MCF 10A (cell line): ENCODE measurements around the gene ZDHHC8. TPM values are rescaled to one million over a fixed set of nuclear protein-coding genes. Genes with fewer than 3 reads are reported as not detected.

ENCODE experiments used
- BruUV-seq: library from RNA; stranded (reverse); fragments of 400-500 nt; replicated peaks from 2 replicates; lab custom pipeline; 2021; lab: Mats Ljungman, UMichigan
- CTCF ChIA-PET: fragments of 300-600 bp; sonication (Branson Sonifier 250); formaldehyde crosslinking; extraction: SDS; loops from one replicate; lab custom pipeline; 2021; ENCODE audit warnings: antibody characterized with exemption, inconsistent platforms; lab: Yijun Ruan, JAX
- POLR2A ChIA-PET: fragments of 300-600, 350-650 bp; sonication (Branson Sonifier 250); formaldehyde crosslinking; extraction: SDS; loops from one replicate; lab custom pipeline; 2020; ENCODE audit warnings: antibody characterized with exemption, inconsistent platforms; lab: Yijun Ruan, JAX
- DNase-seq: peaks from one replicate; pipeline ENCODE4 v3.0.0-alpha.2; 2018; ENCODE audit not compliant: unreplicated experiment
- H3K27ac Mint-ChIP-seq: one replicate; pipeline ENCODE4 v1.8.0; 2022; ENCODE audit warnings: mild to moderate bottlenecking, low read depth, mixed read lengths; ENCODE audit not compliant: unreplicated experiment
- H3K27me3 Mint-ChIP-seq: one replicate; pipeline ENCODE4 v1.8.0; 2022; ENCODE audit warnings: mixed read lengths; ENCODE audit not compliant: insufficient read depth, unreplicated experiment
- H3K36me3 Mint-ChIP-seq: one replicate; pipeline ENCODE4 v1.8.0; 2022; ENCODE audit warnings: mild to moderate bottlenecking, moderate library complexity, mixed read lengths; ENCODE audit not compliant: insufficient read depth, unreplicated experiment
- H3K4me1 Mint-ChIP-seq: one replicate; pipeline ENCODE4 v1.8.0; 2022; ENCODE audit warnings: mixed read lengths; ENCODE audit not compliant: insufficient read depth, unreplicated experiment
- H3K4me3 Mint-ChIP-seq: one replicate; pipeline ENCODE4 v1.8.0; 2022; ENCODE audit warnings: mild to moderate bottlenecking, moderate library complexity, mixed read lengths; ENCODE audit not compliant: unreplicated experiment
- H3K9me3 Mint-ChIP-seq: one replicate; pipeline ENCODE4 v1.8.0; 2022; ENCODE audit warnings: mixed read lengths; ENCODE audit not compliant: unreplicated experiment
- CTCF ChIP-seq: fragments of 200-600 bp; IDR thresholded peaks from one replicate; pipeline ENCODE4 v1.8.0; 2022; ENCODE audit warnings: antibody characterized with exemption, mild to moderate bottlenecking; ENCODE audit not compliant: unreplicated experiment
- intact Hi-C: fragments of 100-400 bp; cut with micrococcal nuclease; formaldehyde crosslinking; loops from 2 replicates; pipeline ENCODE4 v1.14.1; 2022
- total RNA-seq: library from RNA; stranded (reverse); gene quantifications from 2 replicates; pipeline ENCODE4 v1.2.3, GENCODE V29; 2022

Gene ZDHHC8
- total RNA-seq, 1 experiment from 2014 or later = 44.8 TPM

GRCh38 chr22:20154602-20155187 is 23.1 kb downstream of the ZDHHC8 start:
- no peak for TF ChIP-seq CTCF
- ChIA-PET POLR2A (interaction anchor here (1.0 kb wide), 1 partner anchor 127 kb away, joined by 4 read pairs; no protein-coding TSS in a partner anchor), CTCF (interaction anchor here (6.0 kb wide), 1 partner anchor 130 kb away, joined by 51 read pairs; no protein-coding TSS in a partner anchor)
- intact Hi-C loops = no loop called here
- no TSS peak for BruUV-seq
- Mint-ChIP-seq H3K9me3 (no peaks in the 10 kb centered on the region), H3K4me3 (no peak overlapping the region), H3K4me1 (no peaks in the 10 kb centered on the region), H3K36me3 (no peaks in the 10 kb centered on the region), H3K27ac (no peak overlapping the region), H3K27me3 (no peaks in the 10 kb centered on the region)
- no peak for DNase-seq

- H3K4me1 Mint-ChIP-seq = no peaks in the 10 kb centered on the region
- H3K9me3 Mint-ChIP-seq = no peaks in the 10 kb centered on the region
- H3K27me3 Mint-ChIP-seq = no peaks in the 10 kb centered on the region
- CTCF ChIA-PET = interaction anchor here (2.0 to 6.0 kb wide), 2 partner anchors 129 to 136 kb away, joined by 6 to 51 read pairs; no protein-coding TSS in a partner anchor
- H3K36me3 Mint-ChIP-seq = no peaks in the 10 kb centered on the region
- POLR2A ChIA-PET = interaction anchor here (1.0 kb wide), 1 partner anchor 126 kb away, joined by 4 read pairs; no protein-coding TSS in a partner anchor
- TF ChIP-seq CTCF = no peak
- BruUV-seq = no TSS peak
- H3K4me3 Mint-ChIP-seq = no peak overlapping the region
- H3K27ac Mint-ChIP-seq = no peak overlapping the region
- intact Hi-C loops = loop anchor here (2.0 kb wide), 2 partner anchors 83 to 301 kb away; no protein-coding TSS in a partner anchor
- peak; percentile 47 for DNase-seq
These were observed 23.9 kb downstream of the ZDHHC8 start for GRCh38 chr22:20155330-20156041.

GRCh38 chr22:20156042-20156389 is 24.4 kb downstream of the ZDHHC8 start:
- no peak for TF ChIP-seq CTCF
- ChIA-PET CTCF (interaction anchor here (2.0 to 6.0 kb wide), 2 partner anchors 128 to 135 kb away, joined by 6 to 51 read pairs; no protein-coding TSS in a partner anchor), POLR2A (no interaction called here)
- Mint-ChIP-seq H3K4me3 (no peak overlapping the region), H3K27me3 (no peaks in the 10 kb centered on the region), H3K9me3 (no peaks in the 10 kb centered on the region), H3K4me1 (no peaks in the 10 kb centered on the region), H3K27ac (no peak overlapping the region), H3K36me3 (no peaks in the 10 kb centered on the region)
- DNase-seq = no peak
- no TSS peak for BruUV-seq
- intact Hi-C loops = loop anchor here (2.0 kb wide), 2 partner anchors 83 to 301 kb away; no protein-coding TSS in a partner anchor
